H9 (cell line): ENCODE results near the gene LEMD3. TPM values are rescaled to one million over a fixed set of nuclear protein-coding genes. Genes with fewer than 3 reads are reported as not detected.

Source experiments
- DNase-seq: peaks from one replicate; pipeline ENCODE4 v3.0.0-alpha.2; 2017
- H2AFZ ChIP-seq: one replicate; pipeline ENCODE4 v1.6.1; 2013; ENCODE audit warnings: mild to moderate bottlenecking, low read length, control low read depth, moderate library complexity
- H2AK5ac ChIP-seq: 2 replicates; pipeline ENCODE4 v1.6.1; 2013; ENCODE audit warnings: low read length, control low read depth, mixed read lengths; ENCODE audit not compliant: insufficient read length
- H2BK120ac ChIP-seq: one replicate; pipeline ENCODE4 v1.6.1; 2013; ENCODE audit warnings: low read depth, mild to moderate bottlenecking, low read length, control low read depth, inconsistent platforms; ENCODE audit not compliant: poor library complexity, severe bottlenecking
- H2BK12ac ChIP-seq: 2 replicates; pipeline ENCODE4 v1.6.1; 2013; ENCODE audit warnings: low read length, control low read depth, mixed read lengths, low read depth; ENCODE audit not compliant: insufficient read length
- H2BK15ac ChIP-seq: 2 replicates; pipeline ENCODE4 v1.6.1; 2013; ENCODE audit warnings: low read depth, low read length, control low read depth
- H2BK20ac ChIP-seq: one replicate; pipeline ENCODE4 v1.6.1; 2013; ENCODE audit warnings: low read depth, mild to moderate bottlenecking, low read length, control low read depth, inconsistent platforms; ENCODE audit not compliant: poor library complexity, severe bottlenecking
- H2BK5ac ChIP-seq: 2 replicates; pipeline ENCODE4 v1.6.1; 2013; ENCODE audit warnings: low read length, control low read depth, mixed read lengths; ENCODE audit not compliant: insufficient read length
- H3K14ac ChIP-seq: 2 replicates; pipeline ENCODE4 v1.6.1; 2013; ENCODE audit warnings: low read length, control low read depth; ENCODE audit not compliant: insufficient read depth
- H3K18ac ChIP-seq: 2 replicates; pipeline ENCODE4 v1.6.1; 2013; ENCODE audit warnings: low read depth, mild to moderate bottlenecking, mixed read lengths, low read length, control low read depth; ENCODE audit not compliant: insufficient read length
- H3K23ac ChIP-seq: 2 replicates; pipeline ENCODE4 v1.6.1; 2013; ENCODE audit warnings: low read length, control low read depth, mixed read lengths, low read depth; ENCODE audit not compliant: insufficient read length
- H3K23me2 ChIP-seq: 2 replicates; pipeline ENCODE4 v1.6.1; 2013; ENCODE audit warnings: low read depth, mild to moderate bottlenecking, mixed read lengths, low read length, control low read depth; ENCODE audit not compliant: insufficient read length, poor library complexity, severe bottlenecking
- H3K27ac ChIP-seq: 2 replicates; pipeline ENCODE4 v1.5.1; 2013; ENCODE audit warnings: low read length, control low read depth, mixed read lengths, low read depth; ENCODE audit not compliant: insufficient read length
- H3K27me3 ChIP-seq: 2 replicates; pipeline ENCODE4 v1.6.1; 2013; ENCODE audit warnings: low read length, control low read depth, inconsistent platforms; ENCODE audit not compliant: insufficient read depth
- H3K4ac ChIP-seq: 2 replicates; pipeline ENCODE4 v1.6.1; 2013; ENCODE audit warnings: low read depth, mild to moderate bottlenecking, control low read depth, inconsistent platforms, low read length, moderate library complexity
- H3K4me1 ChIP-seq: 2 replicates; pipeline ENCODE4 v1.6.1; 2013; ENCODE audit warnings: low read length, control low read depth, inconsistent platforms; ENCODE audit not compliant: insufficient read depth
- H3K4me2 ChIP-seq: 2 replicates; pipeline ENCODE4 v1.6.1; 2013; ENCODE audit warnings: low read length, control low read depth, mixed read lengths; ENCODE audit not compliant: insufficient read length, insufficient read depth
- H3K56ac ChIP-seq: 2 replicates; pipeline ENCODE4 v1.6.1; 2013; ENCODE audit warnings: low read depth, mild to moderate bottlenecking, mixed read lengths, low read length, control low read depth; ENCODE audit not compliant: insufficient read length
- H3K79me1 ChIP-seq: 2 replicates; pipeline ENCODE4 v1.6.1; 2013; ENCODE audit warnings: low read depth, mild to moderate bottlenecking, moderate library complexity, low read length, control low read depth, inconsistent platforms; ENCODE audit not compliant: insufficient read depth, poor library complexity, severe bottlenecking
- H3K79me2 ChIP-seq: 2 replicates; pipeline ENCODE4 v1.6.1; 2013; ENCODE audit warnings: low read length, control low read depth, inconsistent platforms; ENCODE audit not compliant: insufficient read depth
- H3K9ac ChIP-seq: 2 replicates; pipeline ENCODE4 v1.6.1; 2013; ENCODE audit warnings: low read length, control low read depth, mixed read lengths; ENCODE audit not compliant: insufficient read length; ENCODE audit errors: extremely low read depth
- H3K9me3 ChIP-seq: one replicate; pipeline ENCODE4 v1.6.1; 2013; ENCODE audit warnings: low read depth, low read length, inconsistent platforms; ENCODE audit not compliant: control insufficient read depth
- H3T11ph ChIP-seq: one replicate; pipeline ENCODE4 v1.6.1; 2013; ENCODE audit warnings: mild to moderate bottlenecking, low read length, control low read depth, inconsistent platforms
- H4K20me1 ChIP-seq: one replicate; pipeline ENCODE4 v1.6.1; 2013; ENCODE audit not compliant: control insufficient read depth, insufficient read length, insufficient read depth
- H4K5ac ChIP-seq: 2 replicates; pipeline ENCODE4 v1.6.1; 2013; ENCODE audit warnings: low read depth, mild to moderate bottlenecking, mixed read lengths, low read length, control low read depth; ENCODE audit not compliant: insufficient read length
- H4K8ac ChIP-seq: replicated peaks from 2 replicates; pipeline ENCODE4 v1.6.1; 2013; ENCODE audit warnings: low read length, control low read depth, mixed read lengths, low read depth; ENCODE audit not compliant: insufficient read length
- H4K91ac ChIP-seq: 2 replicates; pipeline ENCODE4 v1.6.1; 2013; ENCODE audit warnings: low read depth, mild to moderate bottlenecking, moderate library complexity, mixed read lengths, low read length, control low read depth; ENCODE audit not compliant: insufficient read length
- H3K27ac Mint-ChIP-seq, 3 experiments: 2 replicates in 2 of 3; 3 replicates in 1 of 3; pipeline ENCODE4 v1.8.0; 2020 to 2021; ENCODE audit warnings: mixed read lengths in 3 of 3, mild to moderate bottlenecking in 1 of 3, moderate library complexity in 1 of 3
- H3K27me3 Mint-ChIP-seq: 2 replicates; pipeline ENCODE4 v1.8.0; 2021; ENCODE audit warnings: low read depth, mild to moderate bottlenecking, moderate library complexity, mixed read lengths
- H3K36me3 Mint-ChIP-seq, 3 experiments: 2 replicates in 2 of 3; 3 replicates in 1 of 3; pipeline ENCODE4 v1.8.0; 2020 to 2021; ENCODE audit warnings: low read depth in 3 of 3, mixed read lengths in 3 of 3; ENCODE audit not compliant: insufficient read depth in 1 of 3
- H3K4me1 Mint-ChIP-seq, 2 experiments: 2 replicates each; pipeline ENCODE4 v1.8.0; 2020; ENCODE audit warnings: mixed read lengths in 2 of 2
- H3K4me3 Mint-ChIP-seq, 2 experiments: 2 replicates in 1 of 2; 3 replicates in 1 of 2; pipeline ENCODE4 v1.8.0; 2020 to 2021; ENCODE audit warnings: mild to moderate bottlenecking in 2 of 2, mixed read lengths in 2 of 2, moderate library complexity in 1 of 2
- H3K9me3 Mint-ChIP-seq, 2 experiments: 2 replicates in 1 of 2; 3 replicates in 1 of 2; pipeline ENCODE4 v1.8.0; 2020; ENCODE audit warnings: mild to moderate bottlenecking in 2 of 2, mixed read lengths in 2 of 2, moderate library complexity in 1 of 2
- WGBS: extraction: QIAGEN DNeasy Blood & Tissue Kit; methylation state at CpG from one replicate; pipeline ENCODE4 v1.1.7; 2013; ENCODE audit warnings: missing lambda C conversion rate, low lambda C conversion rate, mixed read lengths; ENCODE audit not compliant: insufficient read length; ENCODE audit errors: extremely low coverage; 5-methylcytosine and 5-hydroxymethylcytosine counted together
- total RNA-seq: library from RNA; stranded (reverse); gene quantifications from 2 replicates; pipeline ENCODE4 v1.2.1, GENCODE V29; 2021
- TF ChIP-seq, protein P1 (sequence below): fragments of 200-600 bp; sonication (generic); conservative IDR thresholded peaks from 3 replicates; pipeline ENCODE4 v1.8.0; 2021; ENCODE audit warnings: antibody characterized with exemption, mild to moderate bottlenecking

LEMD3 gene
- total RNA-seq, 1 experiment from 2014 or later, result 38.1 TPM

GRCh38 chr12:65266408-65266807, 97.0 kb downstream of the LEMD3 start:
- TF ChIP-seq, protein P1, sequence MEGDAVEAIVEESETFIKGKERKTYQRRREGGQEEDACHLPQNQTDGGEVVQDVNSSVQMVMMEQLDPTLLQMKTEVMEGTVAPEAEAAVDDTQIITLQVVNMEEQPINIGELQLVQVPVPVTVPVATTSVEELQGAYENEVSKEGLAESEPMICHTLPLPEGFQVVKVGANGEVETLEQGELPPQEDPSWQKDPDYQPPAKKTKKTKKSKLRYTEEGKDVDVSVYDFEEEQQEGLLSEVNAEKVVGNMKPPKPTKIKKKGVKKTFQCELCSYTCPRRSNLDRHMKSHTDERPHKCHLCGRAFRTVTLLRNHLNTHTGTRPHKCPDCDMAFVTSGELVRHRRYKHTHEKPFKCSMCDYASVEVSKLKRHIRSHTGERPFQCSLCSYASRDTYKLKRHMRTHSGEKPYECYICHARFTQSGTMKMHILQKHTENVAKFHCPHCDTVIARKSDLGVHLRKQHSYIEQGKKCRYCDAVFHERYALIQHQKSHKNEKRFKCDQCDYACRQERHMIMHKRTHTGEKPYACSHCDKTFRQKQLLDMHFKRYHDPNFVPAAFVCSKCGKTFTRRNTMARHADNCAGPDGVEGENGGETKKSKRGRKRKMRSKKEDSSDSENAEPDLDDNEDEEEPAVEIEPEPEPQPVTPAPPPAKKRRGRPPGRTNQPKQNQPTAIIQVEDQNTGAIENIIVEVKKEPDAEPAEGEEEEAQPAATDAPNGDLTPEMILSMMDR, result no peak
- H3K27me3 ChIP-seq, result no peaks in the 10 kb centered on the region

More at GRCh38 chr12:65266408-65266807, 97.0 kb downstream of the LEMD3 start:
- Histone ChIP-seq H3K9me3 (no peaks in the 10 kb centered on the region), H3K9ac (no peak overlapping the region), H3K23me2 (no peaks in the 10 kb centered on the region), H3T11ph (no peak overlapping the region), H3K4me1 (no peaks in the 10 kb centered on the region), H3K4ac (no peak overlapping the region), H2BK5ac (no peak overlapping the region), H4K8ac (no peak overlapping the region), H2AFZ (no peak overlapping the region), H4K5ac (no peak overlapping the region), H3K56ac (no peak overlapping the region), H2BK12ac (no peak overlapping the region), H3K18ac (no peak overlapping the region), H2BK120ac (no peak overlapping the region), H3K4me2 (no peak overlapping the region), H2BK20ac (no peak overlapping the region), H3K79me2 (no peaks in the 10 kb centered on the region), H4K20me1 (no peaks in the 10 kb centered on the region), H3K14ac (no peak overlapping the region), H3K23ac (no peak overlapping the region), H2AK5ac (no peak overlapping the region), H3K79me1 (no peaks in the 10 kb centered on the region), H2BK15ac (no peak overlapping the region), H4K91ac (no peak overlapping the region), H3K27ac (no peak overlapping the region)
- no CpG with 5 or more reads among the region's 3 CpGs for WGBS
- H3K4me1 Mint-ChIP-seq, result no peaks in the 10 kb centered on the region
- H3K27me3 Mint-ChIP-seq, result no peaks in the 10 kb centered on the region
- DNase-seq, result no peak
- no peak overlapping the region for H3K27ac Mint-ChIP-seq
- no peaks in the 10 kb centered on the region for H3K9me3 Mint-ChIP-seq
- H3K36me3 Mint-ChIP-seq, result no peaks in the 10 kb centered on the region
- H3K4me3 Mint-ChIP-seq, result no peak overlapping the region
